Stimulated activated CD8-positive, alpha-beta memory T cell treated with anti-CD3 and anti-CD28 coated beads, Interleukin-12 subunit alpha, Interleukin-12 subunit beta, amount 100 ng/mL, for 24 hours (primary cell): ENCODE measurements around the gene TNIP1.

Experiments
- DNase-seq: peaks from one replicate; pipeline ENCODE4 v3.0.0-alpha.2; 2020; ENCODE audit errors: extremely low read depth

The TNIP1 gene

GRCh38 chr5:151002681-151003502 lies 77.9 kb downstream of the TNIP1 start:
- DNase-seq = no peak

- no peak for DNase-seq
Observed at GRCh38 chr5:151002250-151002649, 78.6 kb downstream of the TNIP1 start.

GRCh38 chr5:151001436-151001835 lies 79.4 kb downstream of the TNIP1 start:
- no peak for DNase-seq

- DNase-seq = no peak
Observed at GRCh38 chr5:150999704-151000442, 81.0 kb downstream of the TNIP1 start.

- DNase-seq = no peak
Observed at GRCh38 chr5:150993826-150994412, 86.9 kb downstream of the TNIP1 start.

- no peak for DNase-seq
Observed at GRCh38 chr5:150993422-150993821, 87.4 kb downstream of the TNIP1 start.

GRCh38 chr5:150992705-150993104 lies 88.1 kb downstream of the TNIP1 start:
- no peak for DNase-seq

- DNase-seq = no peak
Observed at GRCh38 chr5:150989695-150990094, 91.1 kb downstream of the TNIP1 start.

GRCh38 chr5:150987746-150988145 lies 93.1 kb downstream of the TNIP1 start:
- no peak for DNase-seq
